G401 (cell line): ENCODE data around the gene SLC38A10. TPM values are rescaled to one million over a fixed set of nuclear protein-coding genes. Genes with fewer than 3 reads are reported as not detected.

Source experiments
- DNase-seq: peaks from one replicate; pipeline ENCODE4 v3.0.0-alpha.2; 2015; ENCODE audit warnings: low spot score
- in situ Hi-C: cut with HindIII; loops from 2 replicates; pipeline ENCODE4 v1.10.0; 2016; ENCODE audit warnings: low sequenced_read_pairs, mixed read lengths
- total RNA-seq: library from RNA; depleted of rRNA; stranded (reverse); fragments of >200 nt; shearing (Covaris generic); gene quantifications from 2 replicates; pipeline ENCODE4 v1.2.3, GENCODE V29; 2014; rRNA removed

Gene SLC38A10
- total RNA-seq, 1 experiment from 2014 or later: 76.9 TPM

DNA sequence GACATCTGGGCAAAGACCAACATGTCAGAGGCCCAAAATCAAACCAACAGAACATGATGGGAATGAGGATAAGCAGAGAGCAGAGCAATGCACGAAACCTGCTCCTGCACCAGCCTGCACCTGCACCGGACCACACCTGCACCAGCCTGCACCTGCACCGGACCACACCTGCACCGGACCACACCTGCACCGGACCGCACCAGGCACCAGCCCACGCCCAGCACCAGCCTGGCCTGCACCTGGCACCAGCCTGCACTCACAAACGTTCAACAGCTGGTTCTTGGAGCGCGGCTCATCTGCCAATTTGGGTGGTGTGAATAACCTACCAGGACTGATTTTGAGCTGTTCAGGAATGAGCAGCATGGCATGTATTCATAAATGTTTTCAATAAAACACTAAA is 90.5 kb downstream of the SLC38A10 start:
- no peak for DNase-seq
- in situ Hi-C loops: no loop called here

DNA sequence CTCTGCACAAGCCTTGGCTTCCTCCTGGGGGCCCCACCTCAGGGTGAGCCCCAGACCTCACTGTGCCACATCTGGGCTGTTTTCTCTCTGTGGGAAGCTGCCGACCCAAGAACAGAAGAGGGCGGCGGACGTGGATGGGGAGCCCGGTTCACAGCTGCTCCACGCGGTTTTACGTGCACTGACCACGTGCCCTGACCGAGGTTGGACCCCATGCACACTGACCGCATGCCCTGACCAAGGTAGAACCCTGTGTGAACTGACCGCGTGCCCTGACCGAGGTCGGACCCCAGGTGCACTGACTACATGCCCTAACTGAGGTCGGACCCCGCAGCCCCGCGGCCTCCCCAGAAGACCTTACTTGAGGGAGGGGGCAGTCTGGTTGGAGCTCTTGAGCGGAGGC is 92.0 kb downstream of the SLC38A10 start:
- DNase-seq: no peak
- in situ Hi-C loops: no loop called here

DNA sequence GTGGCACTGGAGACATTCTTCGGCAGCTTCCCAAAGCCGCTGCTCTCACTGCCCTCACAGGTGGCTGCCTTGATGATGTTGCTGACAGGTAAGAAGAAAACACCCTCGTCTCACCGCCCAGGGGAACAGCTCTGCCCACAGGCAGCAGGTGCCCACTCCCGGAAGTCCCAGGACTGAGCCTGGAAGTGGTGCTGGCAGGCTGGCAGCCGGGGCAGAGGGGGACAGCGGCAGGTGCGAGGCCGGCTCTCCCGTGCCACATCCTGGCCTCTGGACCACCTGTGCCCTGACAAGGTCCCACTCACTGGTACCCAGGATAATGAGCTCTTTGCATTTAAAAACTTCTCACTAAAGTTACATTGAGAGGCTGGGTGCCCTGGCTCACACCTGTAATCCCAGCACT is 92.8 kb downstream of the SLC38A10 start:
- in situ Hi-C loops: no loop called here
- no peak for DNase-seq

DNA sequence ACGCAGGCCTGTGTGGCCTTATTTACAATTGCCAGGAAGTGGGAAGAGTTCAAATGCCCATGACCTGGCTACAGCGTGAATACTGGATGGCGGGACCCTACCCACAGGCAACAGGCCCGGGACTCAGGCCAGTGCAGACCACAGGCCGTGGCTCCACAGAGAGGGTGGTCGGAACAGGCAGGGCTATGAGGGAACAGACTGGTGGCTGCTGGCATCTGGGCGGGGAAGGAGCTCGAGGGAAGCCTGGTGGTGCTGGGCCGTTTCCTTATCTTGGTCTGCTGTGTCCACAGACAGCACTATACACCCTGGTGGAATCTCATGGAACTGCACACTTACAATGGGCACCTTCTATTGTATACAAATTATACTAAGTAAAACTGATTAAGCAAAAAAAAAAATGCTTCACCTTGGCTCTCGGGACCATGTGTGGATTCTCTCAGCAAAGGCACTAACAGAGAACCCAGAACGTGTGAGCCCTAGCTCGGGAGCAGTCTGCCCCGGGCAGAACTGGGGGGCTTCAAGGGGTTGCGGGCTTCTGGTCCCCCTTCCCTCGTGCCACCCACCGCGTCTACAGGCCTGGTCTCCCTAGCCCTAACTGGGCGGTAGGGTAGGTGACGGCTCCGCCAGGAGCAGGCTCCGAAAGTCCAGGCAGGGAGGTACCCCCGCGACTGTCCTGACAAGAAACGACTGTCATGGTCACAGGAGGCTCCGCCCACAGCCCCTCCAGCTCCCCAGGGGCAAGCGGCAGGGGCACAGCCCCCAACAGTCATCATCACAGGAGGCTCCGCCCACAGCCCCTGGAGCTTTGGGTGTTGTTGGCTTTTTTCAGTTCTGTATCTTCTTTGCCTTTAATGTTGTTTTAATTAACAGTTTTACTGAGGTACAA is 94.2 kb downstream of the SLC38A10 start:
- peak; percentile 82 for DNase-seq
- in situ Hi-C loops: no loop called here

DNA sequence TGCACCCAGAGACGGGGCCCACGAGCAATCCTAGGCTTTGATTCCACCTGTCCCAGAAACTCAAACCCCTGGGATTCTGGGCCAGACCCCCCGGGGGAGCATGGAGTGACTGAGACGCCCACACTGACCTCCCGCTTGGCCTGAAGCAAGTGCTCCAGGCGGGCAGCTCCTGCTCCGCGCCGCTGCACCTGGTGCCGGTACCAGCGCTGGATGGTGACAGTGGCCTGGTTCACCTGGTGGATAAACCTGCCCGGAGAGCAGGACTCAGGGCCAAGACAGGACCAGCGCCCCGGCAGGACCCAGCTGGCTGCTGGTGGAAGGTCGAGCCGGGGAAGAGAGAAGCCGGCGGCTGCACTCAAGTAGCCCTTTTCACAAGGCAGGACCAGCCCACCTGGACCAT is 94.9 kb downstream of the SLC38A10 start:
- DNase-seq: no peak
- in situ Hi-C loops: no loop called here

DNA sequence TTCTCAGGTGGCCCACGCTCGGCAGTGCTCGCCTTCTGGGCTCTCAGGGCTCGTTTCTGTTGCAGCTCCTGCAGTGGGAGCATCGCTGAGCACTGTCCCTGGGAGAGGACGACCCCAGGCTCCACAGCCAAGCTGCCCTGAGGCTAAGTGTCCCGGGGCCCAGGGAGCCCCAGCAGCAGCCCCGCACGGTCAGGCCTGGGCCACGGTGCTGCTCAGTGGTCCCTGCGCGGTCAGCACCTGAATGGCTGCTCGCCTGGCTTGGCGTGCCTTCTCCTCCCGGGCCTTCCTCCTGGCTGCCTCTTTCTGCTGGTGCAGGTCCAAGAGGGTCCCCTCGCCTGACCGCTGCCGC is 95.7 kb downstream of the SLC38A10 start:
- in situ Hi-C loops: no loop called here

DNA sequence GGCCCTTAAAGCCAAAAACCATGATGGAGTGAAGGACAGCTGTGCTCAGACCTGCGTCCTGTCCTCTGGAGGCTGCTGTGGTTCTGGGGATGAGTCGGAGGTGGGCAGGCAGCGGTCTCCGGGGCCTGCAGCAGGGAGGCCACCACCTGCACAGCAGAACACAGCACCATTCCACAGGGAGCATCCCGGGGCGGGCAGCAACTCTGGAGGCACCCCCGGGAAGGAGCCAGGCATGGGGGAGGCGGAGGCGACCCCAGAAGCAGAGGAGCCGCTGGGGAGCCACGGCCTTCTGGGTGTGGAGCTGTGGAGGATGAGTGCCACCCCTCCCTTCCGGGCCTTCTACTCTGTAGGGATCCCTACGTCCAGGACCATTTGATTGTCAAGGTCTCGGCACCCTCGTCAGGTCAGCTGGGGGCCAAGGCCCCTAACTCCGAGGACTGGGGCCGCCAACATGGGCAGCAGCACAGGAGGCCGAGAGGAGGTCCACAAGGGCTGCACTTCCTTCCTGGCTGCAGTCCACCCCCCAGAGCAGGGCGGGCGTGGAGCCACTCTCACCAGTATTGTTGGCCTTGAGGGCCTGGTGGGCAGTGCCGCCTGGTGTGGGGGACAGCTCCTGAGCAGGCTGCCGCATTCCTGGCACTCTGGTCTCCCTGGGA is 96.2 kb downstream of the SLC38A10 start:
- in situ Hi-C loops: no loop called here
- no peak for DNase-seq

More for the DNA sequence above, 95.7 kb downstream of the SLC38A10 start:
- DNase-seq: no peak

DNA sequence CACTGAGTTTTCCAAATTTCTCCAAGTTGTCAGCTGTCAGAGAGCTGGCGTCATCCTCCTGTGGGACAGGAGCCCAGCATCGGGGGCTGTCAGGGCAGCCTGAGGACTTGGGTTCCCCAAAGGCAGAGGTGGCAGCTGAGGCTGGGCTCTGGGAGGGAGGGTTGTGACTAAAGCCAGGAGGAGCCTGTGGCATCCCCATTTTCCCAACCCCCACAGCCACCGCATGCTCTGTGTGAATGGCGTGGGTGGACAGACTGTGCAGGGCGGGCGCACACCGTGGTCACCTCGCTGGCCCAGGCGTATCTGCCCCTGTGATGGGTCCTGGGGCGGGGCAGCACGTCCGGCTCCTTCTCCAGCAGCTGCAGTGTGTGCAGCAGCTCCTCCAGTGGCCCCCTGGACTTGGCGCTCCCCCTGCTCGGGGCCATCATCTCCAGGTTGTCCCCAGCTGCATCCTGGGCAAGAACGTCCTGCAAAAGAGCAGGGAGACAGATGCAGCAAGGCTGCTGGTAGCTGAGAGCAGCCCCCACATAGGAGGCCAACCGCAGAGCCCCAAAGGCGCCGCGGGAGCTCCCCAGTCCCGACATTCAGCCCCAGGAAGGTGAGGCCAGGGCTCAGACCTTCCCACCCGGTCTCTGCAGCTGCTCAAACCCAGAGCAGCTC is 97.1 kb downstream of the SLC38A10 start:
- in situ Hi-C loops: no loop called here
- DNase-seq: no peak

DNA sequence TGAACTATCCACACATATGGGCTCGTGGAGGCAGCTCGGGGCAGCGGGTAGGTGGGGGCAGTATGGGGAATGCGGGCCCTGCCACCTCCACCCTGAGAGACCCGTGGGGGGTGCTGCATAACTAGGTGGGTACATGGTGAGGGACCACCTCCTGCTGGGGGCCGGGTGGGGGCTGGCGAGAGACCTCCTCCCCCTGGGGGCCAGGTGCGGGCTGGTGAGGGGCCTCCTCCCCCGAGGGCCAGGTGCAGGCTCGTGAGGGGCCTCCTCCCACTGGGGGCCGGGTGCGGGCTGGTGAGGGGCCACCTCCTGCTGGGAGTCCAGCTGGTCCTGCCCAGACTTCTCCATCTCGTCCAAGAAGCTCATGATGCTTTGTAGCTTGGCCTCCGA is 97.7 kb downstream of the SLC38A10 start:
- in situ Hi-C loops: no loop called here
- no peak for DNase-seq

DNA sequence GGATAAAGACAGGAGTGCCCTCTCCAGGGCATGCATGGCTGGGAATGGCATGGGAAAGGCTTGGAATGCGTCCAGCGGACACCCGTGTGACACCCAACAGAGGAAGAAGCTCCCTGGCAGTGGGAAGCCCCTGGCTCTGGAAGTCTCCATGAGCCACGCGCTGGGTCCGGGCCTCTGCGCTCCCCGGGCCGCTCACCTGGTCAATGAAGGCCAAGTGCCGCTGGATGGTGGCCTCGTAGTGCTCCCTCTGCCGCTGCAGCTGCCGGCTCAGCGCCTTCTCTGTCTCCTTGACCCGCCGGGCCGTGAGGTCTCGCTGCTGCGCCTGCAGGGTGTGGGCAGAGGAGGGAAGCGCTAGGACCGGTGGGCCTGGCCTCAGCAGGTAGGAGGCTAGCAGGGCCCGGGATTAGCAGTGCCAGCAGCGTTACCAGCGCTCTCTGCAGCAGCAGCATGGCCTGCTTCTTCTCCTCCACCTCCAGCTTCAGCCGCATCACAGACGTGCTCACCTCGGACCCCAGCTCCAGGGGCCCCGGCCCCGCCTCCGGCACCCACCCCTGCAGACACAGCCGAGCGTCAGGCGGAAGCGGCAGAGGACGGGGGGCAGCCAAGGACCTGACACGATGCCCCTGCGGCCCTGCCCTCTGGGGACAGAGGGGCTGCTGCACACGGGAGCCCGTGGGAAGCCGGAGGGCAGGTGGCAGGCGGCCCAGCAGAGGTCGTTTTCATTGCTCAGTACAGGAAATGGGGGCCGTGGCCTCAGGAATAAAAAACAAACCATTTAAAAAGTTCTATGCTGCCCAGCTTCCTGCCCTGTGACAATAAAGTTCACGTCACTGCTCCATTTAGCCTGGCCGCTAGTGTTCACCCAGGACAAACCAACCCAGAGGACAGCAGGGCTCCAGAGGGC is 98.3 kb downstream of the SLC38A10 start:
- DNase-seq: no peak
- in situ Hi-C loops: no loop called here

DNA sequence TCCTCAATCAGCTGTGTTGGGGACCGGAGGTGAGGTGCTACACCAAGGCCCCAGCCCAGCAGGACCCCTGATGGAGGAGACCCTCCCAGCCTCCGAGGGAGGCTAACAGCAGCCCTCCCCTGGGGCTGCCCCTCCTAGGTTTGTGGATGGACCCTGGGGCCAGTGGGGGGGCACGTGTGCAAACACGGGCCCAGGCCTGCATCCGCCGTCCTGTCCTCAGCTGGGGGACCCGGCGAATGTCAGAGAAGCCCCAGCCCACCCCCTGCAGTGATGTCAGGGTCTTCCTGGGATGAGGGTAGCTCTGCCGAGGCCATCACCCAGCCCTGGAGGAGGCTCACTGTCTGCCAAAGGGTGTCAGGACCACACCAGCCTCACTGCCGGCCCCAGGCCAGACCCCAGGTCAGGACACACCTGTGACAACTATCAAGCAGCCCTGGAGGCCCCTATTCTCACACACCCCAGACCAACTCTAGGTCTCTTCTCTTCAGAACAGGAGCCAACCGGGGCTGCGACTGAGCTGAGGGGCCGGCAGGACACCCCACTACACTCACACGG is 99.1 kb downstream of the SLC38A10 start:
- in situ Hi-C loops: no loop called here
- DNase-seq: no peak

Other genes starting within 250 kb of the SLC38A10 start
- not detected in 2 replicates for gene PVALEF, start 129.8 kb downstream of the SLC38A10 start, total RNA-seq
- 7.5 and 19.0 TPM in 2 replicates for gene AATK, start 129.1 kb downstream of the SLC38A10 start, total RNA-seq
- gene CEP131, start 72.3 kb downstream of the SLC38A10 start, total RNA-seq: 24.5 and 42.0 TPM in 2 replicates
- 14.4 and 18.1 TPM in 2 replicates for gene TEPSIN, start 56.3 kb downstream of the SLC38A10 start, total RNA-seq
- gene NDUFAF8, start 56.0 kb downstream of the SLC38A10 start, total RNA-seq: 151 and 156 TPM in 2 replicates
- 5.3 and 9.6 TPM in 2 replicates for gene BAHCC1, start 100.2 kb upstream of the SLC38A10 start, total RNA-seq
- 5,595 and 6,819 TPM in 2 replicates for gene ACTG1, start 217.5 kb upstream of the SLC38A10 start, total RNA-seq
- 0.80 and 1.4 TPM in 2 replicates for gene FSCN2, start 233.1 kb upstream of the SLC38A10 start, total RNA-seq